OCI-LY7 (cell line): ENCODE results near the gene ABCC4. TPM values are rescaled to one million over a fixed set of nuclear protein-coding genes. Genes with fewer than 3 reads are reported as not detected.

Source experiments
- BruUV-seq: library from RNA; stranded (reverse); fragments of 400-500 nt; replicated peaks from 2 replicates; lab custom pipeline; 2021; lab: Mats Ljungman, UMichigan
- CTCF ChIA-PET: fragments of 300-600 bp; sonication (Branson Sonifier 250); formaldehyde crosslinking; loops from one replicate; lab custom pipeline; 2022; ENCODE audit warnings: antibody characterized with exemption; ENCODE audit not compliant: unreplicated experiment; lab: Charles Lee
- POLR2A ChIA-PET: fragments of 300-600 bp; sonication (Branson Sonifier 250); formaldehyde crosslinking; loops from one replicate; lab custom pipeline; 2022; ENCODE audit warnings: antibody characterized with exemption; lab: Charles Lee
- DNase-seq: peaks from one replicate; pipeline ENCODE4 v3.0.0-alpha.2; 2015; ENCODE audit warnings: low spot score
- H2AFZ ChIP-seq: fragments of 200-600 bp; sonication (generic), shearing (Covaris generic); 2 replicates; pipeline ENCODE4 v1.6.1; 2014; ENCODE audit warnings: mild to moderate bottlenecking, antibody characterized with exemption, low read length, moderate library complexity
- H3K27ac ChIP-seq: fragments of 200-600 bp; sonication (generic); 2 replicates; pipeline ENCODE4 v1.5.1; 2014; ENCODE audit warnings: mixed run types, low read depth, mild to moderate bottlenecking, moderate library complexity, low read length, inconsistent platforms; ENCODE audit not compliant: poor library complexity, severe bottlenecking
- H3K36me3 ChIP-seq: fragments of 200-600 bp; sonication (generic); 2 replicates; pipeline ENCODE4 v1.6.1; 2014; ENCODE audit warnings: mild to moderate bottlenecking, antibody characterized with exemption, low read length, moderate library complexity, mixed read lengths; ENCODE audit not compliant: insufficient read depth
- H3K4me1 ChIP-seq: fragments of 200-600 bp; sonication (generic); 2 replicates; pipeline ENCODE4 v1.5.1; 2014; ENCODE audit warnings: mild to moderate bottlenecking, low read length; ENCODE audit not compliant: insufficient read depth, poor library complexity, severe bottlenecking
- H3K4me2 ChIP-seq: fragments of 200-600 bp; sonication (generic); 2 replicates; pipeline ENCODE4 v1.6.1; 2014; ENCODE audit warnings: mild to moderate bottlenecking, low read length
- H3K4me3 ChIP-seq: fragments of 200-600 bp; sonication (generic); 2 replicates; pipeline ENCODE4 v1.5.1; 2014; ENCODE audit warnings: mild to moderate bottlenecking, low read depth, low read length; ENCODE audit not compliant: poor library complexity, severe bottlenecking
- H3K79me2 ChIP-seq: fragments of 200-600 bp; sonication (generic); 2 replicates; pipeline ENCODE4 v1.6.1; 2016; ENCODE audit warnings: low read depth, mild to moderate bottlenecking, low read length, moderate library complexity, mixed read lengths; ENCODE audit not compliant: insufficient read depth
- H3K9me2 ChIP-seq: fragments of 200-600 bp; sonication (generic); 2 replicates; pipeline ENCODE4 v1.6.1; 2016; ENCODE audit warnings: mild to moderate bottlenecking, low read length, mixed read lengths; ENCODE audit not compliant: insufficient read depth
- H3K9me3 ChIP-seq: fragments of 200-600 bp; sonication (generic); 2 replicates; pipeline ENCODE4 v1.6.1; 2014; ENCODE audit warnings: mild to moderate bottlenecking, mixed run types, low read length, mixed read lengths
- H4K20me1 ChIP-seq: fragments of 200-600 bp; sonication (generic); 2 replicates; pipeline ENCODE4 v1.6.1; 2014; ENCODE audit warnings: mild to moderate bottlenecking, antibody characterized with exemption, low read length, moderate library complexity, mixed read lengths; ENCODE audit not compliant: insufficient read depth
- EZH2phosphoT487 ChIP-seq: fragments of 200-600 bp; sonication (generic); IDR thresholded peaks from 2 replicates; pipeline ENCODE4 v1.6.1; 2018; ENCODE audit warnings: low read depth, borderline replicate concordance, mild to moderate bottlenecking, mixed run types, antibody characterized with exemption, low read length, moderate library complexity, mixed read lengths
- intact Hi-C: fragments of 100-400 bp; cut with micrococcal nuclease; formaldehyde crosslinking; loops from one replicate; pipeline ENCODE4 v1.10.0; 2022; ENCODE audit not compliant: unreplicated experiment
- total RNA-seq, 2 experiments: library from RNA; depleted of rRNA in 1 of 2; stranded (reverse); fragments of >200 nt in 1 of 2; shearing (Covaris generic) in 1 of 2; gene quantifications; 2 replicates each; pipeline ENCODE4 v1.2.3, GENCODE V29; 2014 to 2022
- TF ChIP-seq, protein P1 (sequence below): fragments of 200-600 bp; sonication (generic); conservative IDR thresholded peaks from 2 replicates; pipeline ENCODE4 v1.5.1; 2014; ENCODE audit warnings: mild to moderate bottlenecking, antibody characterized with exemption, low read length, moderate library complexity, mixed read lengths

The ABCC4 gene
- total RNA-seq, 2 experiments from 2014 or later, result 7.3 to 7.8 TPM

GRCh38 chr13:95035311-95036109, 265.7 kb downstream of the ABCC4 start:
- no peaks in the 10 kb centered on the region for H4K20me1 ChIP-seq
- H3K4me1 ChIP-seq, result no peaks in the 10 kb centered on the region
- intact Hi-C loops, result no loop called here
- no peaks in the 10 kb centered on the region for H3K79me2 ChIP-seq
- no TSS peak for BruUV-seq
- DNase-seq, result no peak
- TF ChIP-seq, protein P1, sequence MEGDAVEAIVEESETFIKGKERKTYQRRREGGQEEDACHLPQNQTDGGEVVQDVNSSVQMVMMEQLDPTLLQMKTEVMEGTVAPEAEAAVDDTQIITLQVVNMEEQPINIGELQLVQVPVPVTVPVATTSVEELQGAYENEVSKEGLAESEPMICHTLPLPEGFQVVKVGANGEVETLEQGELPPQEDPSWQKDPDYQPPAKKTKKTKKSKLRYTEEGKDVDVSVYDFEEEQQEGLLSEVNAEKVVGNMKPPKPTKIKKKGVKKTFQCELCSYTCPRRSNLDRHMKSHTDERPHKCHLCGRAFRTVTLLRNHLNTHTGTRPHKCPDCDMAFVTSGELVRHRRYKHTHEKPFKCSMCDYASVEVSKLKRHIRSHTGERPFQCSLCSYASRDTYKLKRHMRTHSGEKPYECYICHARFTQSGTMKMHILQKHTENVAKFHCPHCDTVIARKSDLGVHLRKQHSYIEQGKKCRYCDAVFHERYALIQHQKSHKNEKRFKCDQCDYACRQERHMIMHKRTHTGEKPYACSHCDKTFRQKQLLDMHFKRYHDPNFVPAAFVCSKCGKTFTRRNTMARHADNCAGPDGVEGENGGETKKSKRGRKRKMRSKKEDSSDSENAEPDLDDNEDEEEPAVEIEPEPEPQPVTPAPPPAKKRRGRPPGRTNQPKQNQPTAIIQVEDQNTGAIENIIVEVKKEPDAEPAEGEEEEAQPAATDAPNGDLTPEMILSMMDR, result no peak
- TF ChIP-seq EZH2phosphoT487, result no peak
- CTCF ChIA-PET, result no interaction called here
- no peak overlapping the region for H3K4me3 ChIP-seq
- no peaks in the 10 kb centered on the region for H3K9me3 ChIP-seq
- H3K9me2 ChIP-seq, result no peaks in the 10 kb centered on the region
- H2AFZ ChIP-seq, result no peak overlapping the region
- POLR2A ChIA-PET, result interaction anchor here (0.6 kb wide), 1 partner anchor 75 kb away, joined by 5 read pairs; no protein-coding TSS in a partner anchor
- H3K4me2 ChIP-seq, result no peak overlapping the region
- H3K27ac ChIP-seq, result no peak overlapping the region
- H3K36me3 ChIP-seq, result no peaks in the 10 kb centered on the region

DNA sequence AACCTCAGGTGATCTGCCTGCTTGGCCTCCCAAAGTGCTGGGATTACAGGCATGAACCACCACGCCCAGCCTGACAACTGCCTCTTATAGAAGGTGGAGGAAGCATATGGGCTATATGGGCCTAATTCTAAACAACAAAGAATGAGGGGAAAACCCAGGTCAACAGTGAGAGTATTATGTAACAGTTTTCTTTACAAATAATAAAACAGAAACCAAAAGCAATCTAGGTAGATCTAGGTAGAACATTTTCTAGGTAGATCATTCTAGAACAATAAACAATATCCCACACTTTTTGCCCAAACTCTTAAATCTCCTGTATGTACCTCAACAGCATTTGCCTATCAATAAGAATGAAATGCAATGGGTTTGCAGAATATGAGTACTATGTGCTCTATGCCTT, 267.4 kb downstream of the ABCC4 start:
- no peaks in the 10 kb centered on the region for H3K9me3 ChIP-seq
- no TSS peak for BruUV-seq
- DNase-seq, result no peak
- no peaks in the 10 kb centered on the region for H3K4me1 ChIP-seq
- H3K4me3 ChIP-seq, result no peak overlapping the region
- H3K79me2 ChIP-seq, result no peaks in the 10 kb centered on the region
- intact Hi-C loops, result no loop called here
- TF ChIP-seq, protein P1, result no peak
- no peak for TF ChIP-seq EZH2phosphoT487
- H3K4me2 ChIP-seq, result no peak overlapping the region
- H3K9me2 ChIP-seq, result no peaks in the 10 kb centered on the region
- no peaks in the 10 kb centered on the region for H4K20me1 ChIP-seq
- CTCF ChIA-PET, result no interaction called here
- POLR2A ChIA-PET, result no interaction called here
- H3K27ac ChIP-seq, result no peak overlapping the region
- no peak overlapping the region for H2AFZ ChIP-seq
- no peaks in the 10 kb centered on the region for H3K36me3 ChIP-seq

DNA sequence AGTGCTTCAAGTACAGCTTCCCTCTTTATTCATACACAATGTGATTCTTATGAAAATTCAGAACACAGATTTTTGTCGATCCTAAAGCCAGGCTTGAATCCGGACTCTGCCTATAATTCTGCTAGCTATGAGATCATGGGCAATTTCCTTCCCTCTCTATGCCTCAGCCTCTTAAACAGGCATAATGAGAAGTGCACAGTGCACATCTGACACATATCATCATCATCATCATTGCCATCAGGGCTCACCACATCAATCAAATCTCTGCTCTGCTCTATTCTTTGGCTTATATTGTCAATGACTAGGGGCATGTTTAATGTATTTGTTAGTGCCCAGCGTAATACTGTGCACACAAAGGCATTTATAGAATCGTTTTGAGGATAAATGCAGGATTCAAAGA, 269.1 kb downstream of the ABCC4 start:
- Histone ChIP-seq H4K20me1 (no peaks in the 10 kb centered on the region), H3K4me2 (no peak overlapping the region), H3K9me3 (no peaks in the 10 kb centered on the region), H3K4me3 (no peak overlapping the region), H3K79me2 (no peaks in the 10 kb centered on the region), H3K36me3 (no peaks in the 10 kb centered on the region), H3K4me1 (no peaks in the 10 kb centered on the region), H2AFZ (no peak overlapping the region), H3K9me2 (no peaks in the 10 kb centered on the region), H3K27ac (no peak overlapping the region)
- TF ChIP-seq, protein P1, result no peak
- TF ChIP-seq EZH2phosphoT487, result no peak
- no peak for DNase-seq
- no TSS peak for BruUV-seq
- ChIA-PET CTCF (no interaction called here), POLR2A (no interaction called here)
- intact Hi-C loops, result no loop called here
